GM19397 (cell line): ENCODE results near the gene DNMBP.
A peak's percentile ranks its signal among the peaks of the same experiment; 100 is the strongest.
"Not testable (repeated sequence)": the region's sequence is repeated elsewhere in the genome, so short reads cannot be mapped to it uniquely, and the experiment has no call there.

ENCODE experiments used
- ATAC-seq: cut with Tn5 transposase; IDR thresholded peaks from one replicate; pipeline ENCODE4 v1.9.1; 2021; ENCODE audit warnings: mild to moderate bottlenecking, moderate library complexity; ENCODE audit not compliant: unreplicated experiment

DNMBP gene

DNA sequence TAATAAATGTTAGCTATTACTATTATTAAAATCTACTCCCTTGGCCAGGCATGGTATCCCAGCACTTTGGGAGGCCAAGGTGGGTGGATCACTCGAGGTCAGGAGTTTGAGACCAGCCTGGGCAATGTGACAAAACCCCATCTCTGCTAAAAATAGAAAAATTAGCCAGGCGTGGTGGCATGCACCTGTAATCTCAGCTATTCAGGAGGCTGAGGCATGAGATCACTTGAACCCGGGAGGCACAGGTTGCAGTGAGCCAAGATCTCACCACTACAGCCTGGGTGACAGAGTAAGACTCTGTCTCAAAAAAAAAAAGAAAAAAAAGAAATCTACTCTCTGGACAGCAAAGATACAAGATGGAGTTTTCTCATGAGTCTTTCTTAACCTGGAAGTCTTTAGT is 56.2 kb downstream of the DNMBP start:
- ATAC-seq = not testable (repeated sequence)

DNA sequence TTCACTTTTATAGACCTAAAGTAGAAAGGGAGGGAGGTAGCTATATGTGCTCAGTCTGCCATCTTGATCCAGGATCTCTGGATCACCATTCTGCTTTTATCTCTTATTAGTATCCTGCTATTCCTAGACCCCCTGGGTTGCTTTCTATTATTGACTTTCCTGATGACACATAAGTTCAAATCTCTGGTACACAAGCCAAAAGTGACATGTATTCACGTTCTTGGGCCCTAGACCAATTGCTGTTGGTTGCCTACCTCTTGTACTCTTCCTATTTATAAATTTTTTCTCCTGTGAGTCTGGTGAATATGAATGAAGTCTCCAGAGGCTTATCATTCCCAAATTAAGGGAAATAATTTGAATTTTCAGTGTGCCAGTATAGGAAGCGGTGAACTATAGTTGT is 56.9 kb downstream of the DNMBP start:
- ATAC-seq = no peak

DNA sequence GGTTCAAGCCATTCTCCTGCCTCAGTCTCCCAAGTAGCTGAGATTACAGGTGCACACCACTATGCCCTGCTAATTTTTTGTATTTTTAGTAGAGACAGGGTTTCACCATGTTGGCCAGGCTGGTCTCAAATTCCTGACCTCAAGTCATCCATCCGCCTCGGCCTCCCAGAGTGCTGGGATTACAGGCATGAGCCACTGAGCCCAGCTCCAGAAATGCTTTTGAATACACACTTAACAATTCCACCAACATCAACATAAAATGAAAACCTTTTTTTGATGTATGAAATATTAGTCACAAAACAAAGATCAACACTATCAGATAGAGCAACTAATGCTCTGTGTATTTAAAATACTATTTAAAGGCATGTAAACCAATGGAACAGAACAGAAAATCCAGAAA is 63.7 kb downstream of the DNMBP start:
- ATAC-seq = not testable (repeated sequence)

DNA sequence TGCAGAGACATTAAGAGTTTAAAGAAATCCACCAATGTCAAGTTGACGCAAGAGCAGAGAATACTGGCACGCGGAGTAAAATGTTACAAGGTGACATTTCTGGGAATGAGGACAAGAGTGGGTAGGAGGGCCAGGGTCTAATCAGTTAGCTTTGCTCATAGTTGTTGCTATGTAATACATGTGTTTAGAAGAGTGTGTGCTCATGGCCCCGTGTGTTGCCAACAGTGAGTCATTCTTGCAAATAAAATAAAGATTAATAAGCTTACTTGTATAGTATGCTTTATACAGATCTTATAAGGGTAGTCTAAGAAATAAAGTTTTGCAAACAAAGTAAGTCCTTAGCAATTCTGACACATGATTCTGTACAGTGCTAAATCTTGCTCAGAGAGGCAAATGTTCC is 64.5 kb downstream of the DNMBP start:
- no peak for ATAC-seq

DNA sequence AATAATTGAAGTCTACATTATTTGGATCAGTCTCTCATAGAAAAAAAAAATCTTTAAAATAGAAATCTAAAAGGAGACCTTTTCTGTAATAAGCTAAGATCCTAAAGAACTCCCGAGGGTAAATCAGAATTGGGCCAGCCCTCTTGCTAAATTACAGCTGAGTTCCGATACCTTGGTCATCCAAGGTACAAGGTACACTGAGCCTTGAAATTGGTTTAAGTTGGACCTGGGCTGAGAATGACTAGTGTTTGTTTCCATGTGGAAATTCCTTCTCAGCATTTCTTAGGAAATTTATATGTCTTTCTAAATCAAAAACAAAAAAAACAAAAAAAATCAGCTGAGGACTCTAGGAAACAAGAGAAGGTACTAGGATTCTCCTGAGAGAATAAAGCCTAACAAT is 64.9 kb downstream of the DNMBP start:
- no peak for ATAC-seq

DNA sequence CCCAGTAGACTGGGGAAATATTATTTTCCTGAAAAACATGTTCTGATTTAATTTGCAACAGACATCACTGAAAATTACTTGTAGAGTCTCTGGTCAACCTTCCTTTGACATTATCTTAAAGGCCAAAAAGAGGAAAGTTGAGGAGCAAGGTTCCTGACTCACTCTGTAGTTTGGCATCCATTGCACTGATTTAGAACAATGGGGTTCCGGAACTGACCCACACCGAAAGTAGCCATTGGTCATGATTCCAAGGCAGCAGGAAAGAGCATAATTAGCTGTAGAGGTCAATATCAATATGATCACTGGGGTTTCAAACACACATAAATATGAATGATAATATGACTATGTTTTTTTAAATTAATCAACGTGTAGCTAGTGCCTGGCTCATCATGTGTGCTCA is 65.8 kb downstream of the DNMBP start:
- no peak for ATAC-seq

DNA sequence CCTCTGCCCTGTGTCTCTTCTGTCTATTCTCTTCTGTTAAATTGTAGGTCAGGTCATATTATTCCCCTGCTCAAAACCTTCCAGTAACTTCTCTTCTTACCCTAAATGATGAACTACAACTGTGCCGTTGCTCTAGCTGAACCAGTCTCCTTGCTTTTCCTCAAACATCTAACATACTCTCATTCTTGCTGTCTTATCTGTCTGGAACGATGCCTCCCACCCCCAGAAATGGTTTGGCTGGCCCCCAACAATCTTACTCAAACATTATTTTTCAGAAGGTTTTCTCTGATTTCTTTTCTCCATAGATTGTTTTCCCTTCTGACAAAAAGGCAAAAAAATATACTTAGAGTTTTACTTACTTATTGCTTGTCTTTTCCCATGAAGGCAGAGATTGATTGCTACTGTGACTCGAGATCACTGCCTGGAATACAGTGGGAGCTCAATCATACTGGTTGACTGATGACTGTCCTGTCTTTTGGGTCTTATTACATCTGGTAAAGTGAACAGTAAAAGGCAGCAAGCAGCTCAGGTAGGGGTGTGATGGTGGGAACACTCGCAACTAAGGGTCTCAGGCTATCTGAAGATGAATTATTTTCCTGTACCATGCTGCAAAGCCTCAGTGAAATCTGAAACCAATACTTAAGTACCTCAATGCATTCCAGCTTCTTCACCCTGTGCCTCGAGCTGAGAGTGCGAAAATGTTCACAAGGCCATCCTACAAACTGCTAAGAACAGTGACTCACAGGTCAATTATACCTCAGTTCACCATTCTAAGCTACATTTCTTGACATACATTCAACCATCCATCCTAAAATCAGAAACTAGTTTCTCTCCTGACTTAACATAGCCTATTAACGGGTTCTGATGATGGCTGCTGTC is 67.6 kb downstream of the DNMBP start:
- no peak for ATAC-seq

DNA sequence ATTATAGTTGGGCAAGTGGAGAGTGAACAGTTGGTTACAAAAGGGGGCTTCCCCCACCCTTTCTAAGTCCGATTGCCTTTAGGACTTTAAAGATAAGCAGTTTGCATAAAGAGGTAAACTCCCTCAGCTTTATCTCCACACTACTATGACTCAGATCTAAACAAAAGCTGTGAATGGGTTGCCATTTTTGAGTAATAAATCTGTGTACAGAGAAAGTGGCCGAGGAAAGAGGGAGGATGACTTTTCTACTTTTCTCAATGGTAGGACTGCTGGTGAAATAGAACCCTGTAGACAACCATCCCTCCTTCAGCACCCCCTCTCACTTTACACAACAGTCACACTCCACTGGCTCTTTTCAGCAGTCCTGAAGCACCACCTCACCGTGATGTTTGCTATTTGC is 71.2 kb downstream of the DNMBP start:
- ATAC-seq = peak; percentile 69

DNA sequence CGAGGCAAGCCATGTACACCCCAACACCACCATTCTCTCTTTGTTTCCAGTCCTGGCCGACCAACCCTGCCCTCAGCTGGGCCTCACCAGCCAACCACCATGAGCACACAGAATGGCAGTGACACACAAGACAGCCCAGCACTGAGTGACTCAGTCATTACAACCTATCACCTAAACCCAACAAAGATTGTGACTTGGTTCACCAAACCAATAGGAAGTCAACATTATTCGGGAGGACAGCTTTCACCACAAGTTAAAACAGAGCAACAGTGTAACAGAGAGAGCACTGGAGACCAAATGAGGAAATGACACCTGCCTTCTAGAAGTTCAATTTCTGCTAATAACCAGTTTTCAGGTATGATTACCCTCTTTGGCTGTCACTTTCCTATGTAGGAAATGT is 72.1 kb downstream of the DNMBP start:
- ATAC-seq = no peak

DNA sequence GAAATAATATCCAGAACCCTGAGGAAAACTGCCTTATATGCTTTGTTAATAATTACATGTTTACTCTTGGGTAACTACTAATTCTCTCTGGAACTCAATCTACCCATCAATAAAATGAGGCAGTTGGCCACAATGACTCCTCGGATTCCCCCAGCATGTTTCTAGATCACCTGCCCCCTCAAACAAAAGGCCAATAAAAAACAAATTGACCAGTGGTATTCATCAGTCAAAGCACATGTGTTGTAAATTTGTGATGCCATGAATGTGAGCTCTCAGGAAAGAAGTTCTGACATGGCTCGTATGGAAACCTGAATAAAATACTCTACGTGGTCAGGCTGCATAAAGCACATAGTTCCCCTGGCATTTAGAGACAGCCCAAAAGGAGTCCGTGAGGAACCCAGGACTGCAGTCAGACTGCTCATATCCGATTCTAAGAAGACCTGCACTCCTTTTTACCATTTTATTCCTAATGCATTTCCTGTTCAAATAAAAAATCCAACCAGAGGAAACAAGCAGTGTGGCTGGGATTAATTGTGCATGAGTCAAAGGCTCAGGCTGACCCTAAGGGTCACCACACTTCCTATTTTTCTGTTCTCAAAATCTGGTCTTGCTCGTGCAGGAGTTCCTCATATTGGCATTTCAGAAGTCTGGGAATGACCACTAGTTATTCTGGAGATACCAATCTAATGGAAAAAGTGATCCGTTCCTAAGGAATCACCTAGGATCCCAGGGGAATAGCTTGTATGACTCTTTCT is 77.4 kb downstream of the DNMBP start:
- ATAC-seq = not testable (repeated sequence)

DNA sequence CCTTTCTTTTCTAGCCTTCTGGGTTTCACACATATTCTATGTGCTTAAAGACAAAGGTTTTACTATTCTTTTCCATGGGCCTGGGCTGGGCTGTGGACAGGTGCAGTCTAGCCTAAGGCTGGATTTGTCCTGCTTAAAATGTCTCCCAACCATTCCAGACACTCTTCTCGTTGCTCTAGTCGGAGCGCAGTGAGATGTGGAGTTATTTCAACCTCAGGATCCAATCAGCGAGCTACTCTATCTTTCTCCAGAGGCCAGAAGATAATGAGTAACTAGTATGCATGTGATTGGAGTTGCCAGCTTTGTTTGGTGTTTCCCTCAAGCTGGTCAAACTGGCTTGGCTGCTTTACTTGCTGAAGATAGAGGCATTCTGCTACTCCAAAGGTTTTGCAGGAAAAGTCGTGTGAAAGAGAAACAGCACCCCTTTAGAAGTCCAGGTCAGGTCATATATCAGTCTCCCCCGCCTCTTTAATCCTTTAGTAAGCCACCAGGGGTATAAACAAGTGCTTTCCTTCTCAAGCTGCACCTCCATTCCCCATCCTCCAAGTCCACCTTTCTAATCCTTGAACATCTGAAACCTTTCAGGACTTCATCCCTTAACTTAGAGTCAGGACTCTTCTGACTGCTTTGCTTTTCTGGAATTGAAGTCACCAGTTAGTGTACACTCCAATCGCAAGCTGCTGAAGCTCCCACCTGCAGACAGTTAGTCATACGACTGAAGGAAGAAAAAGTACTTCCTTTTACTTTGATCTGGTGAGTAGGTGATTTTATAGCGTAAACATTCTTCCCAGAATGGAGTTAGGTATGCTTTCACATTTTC is 78.8 kb downstream of the DNMBP start:
- ATAC-seq = no peak

DNA sequence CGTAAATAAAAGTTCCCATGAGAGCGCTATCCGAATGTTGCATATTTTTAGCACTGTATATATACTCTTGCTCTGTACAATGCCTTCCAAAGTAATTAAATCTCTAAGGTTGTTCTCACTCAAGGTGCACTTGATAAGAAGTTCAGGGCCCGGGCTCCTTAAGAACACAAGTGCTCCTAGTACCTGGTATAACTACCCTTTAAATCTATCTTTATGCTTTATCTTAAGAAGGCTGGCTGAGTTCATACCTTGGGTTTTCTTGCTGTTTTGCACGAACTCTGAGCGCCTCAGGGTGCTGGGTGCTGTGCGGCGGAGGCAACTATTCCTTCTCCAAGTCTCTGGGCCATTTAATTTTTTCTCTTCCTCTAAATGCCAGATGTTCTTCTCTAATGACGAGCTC is 80.4 kb downstream of the DNMBP start:
- ATAC-seq = no peak

DNA sequence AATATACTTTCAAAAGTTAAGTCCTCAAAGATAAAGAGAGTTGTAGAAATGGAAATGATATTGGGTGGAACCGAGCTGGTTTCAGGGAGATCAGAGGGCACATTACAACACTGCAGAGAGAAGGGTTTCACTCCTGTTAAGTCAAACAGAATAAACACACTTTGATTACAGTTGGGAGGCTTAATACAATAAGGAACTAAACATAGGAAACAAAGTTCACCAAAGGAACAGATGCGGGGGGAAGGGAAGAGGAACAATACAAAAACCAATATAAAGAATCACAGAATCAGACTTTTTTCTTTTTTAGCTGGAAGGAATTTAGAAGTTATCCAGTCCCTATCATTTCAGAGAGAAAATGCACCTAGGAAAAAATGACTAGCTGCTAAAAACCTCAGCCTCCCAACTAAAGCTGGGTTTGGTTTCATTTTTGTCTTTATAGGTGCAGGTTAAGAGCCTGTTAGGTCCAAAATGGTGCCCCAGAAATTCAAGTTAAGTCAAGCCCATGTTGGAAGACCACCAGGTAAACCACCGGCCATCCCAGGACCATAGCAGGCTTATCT is 81.9 kb downstream of the DNMBP start:
- no peak for ATAC-seq

DNA sequence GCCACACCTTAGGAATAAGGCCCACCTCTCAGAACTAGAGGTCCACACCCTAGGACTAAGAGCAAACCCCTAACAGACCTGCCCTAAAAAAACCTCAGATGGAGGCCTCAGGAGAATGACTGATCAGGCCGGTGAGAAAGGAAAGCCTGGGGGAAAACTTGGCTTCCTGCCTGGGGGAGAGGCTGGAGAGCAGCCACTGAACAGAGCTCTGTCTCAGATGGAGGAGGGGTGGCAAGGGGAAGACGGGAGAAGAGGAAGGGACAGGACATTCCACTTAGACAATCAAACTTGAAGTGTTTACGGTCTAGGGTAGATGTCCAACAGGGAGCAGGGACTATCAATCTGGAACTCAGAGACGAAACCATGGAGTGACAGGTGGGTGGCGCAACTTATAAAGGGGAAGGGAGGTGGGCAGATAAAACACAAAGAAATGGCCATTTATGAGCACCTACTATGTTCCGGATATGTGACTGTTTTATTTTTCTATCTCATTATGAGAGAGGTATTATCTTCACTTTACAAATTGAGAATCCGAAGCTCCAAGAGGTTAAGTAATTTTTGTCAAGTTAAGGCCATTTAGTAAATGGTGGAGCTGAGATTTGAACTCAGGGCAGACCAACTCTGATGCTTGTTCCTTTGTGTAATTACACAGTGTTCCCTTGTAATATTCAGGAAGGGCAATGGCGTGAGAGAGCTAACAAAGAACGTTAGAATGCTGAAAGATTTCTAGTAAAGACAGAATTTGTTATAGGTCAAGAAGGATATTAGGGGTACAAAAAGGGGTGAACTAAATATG is 82.6 kb downstream of the DNMBP start:
- no peak for ATAC-seq

DNA sequence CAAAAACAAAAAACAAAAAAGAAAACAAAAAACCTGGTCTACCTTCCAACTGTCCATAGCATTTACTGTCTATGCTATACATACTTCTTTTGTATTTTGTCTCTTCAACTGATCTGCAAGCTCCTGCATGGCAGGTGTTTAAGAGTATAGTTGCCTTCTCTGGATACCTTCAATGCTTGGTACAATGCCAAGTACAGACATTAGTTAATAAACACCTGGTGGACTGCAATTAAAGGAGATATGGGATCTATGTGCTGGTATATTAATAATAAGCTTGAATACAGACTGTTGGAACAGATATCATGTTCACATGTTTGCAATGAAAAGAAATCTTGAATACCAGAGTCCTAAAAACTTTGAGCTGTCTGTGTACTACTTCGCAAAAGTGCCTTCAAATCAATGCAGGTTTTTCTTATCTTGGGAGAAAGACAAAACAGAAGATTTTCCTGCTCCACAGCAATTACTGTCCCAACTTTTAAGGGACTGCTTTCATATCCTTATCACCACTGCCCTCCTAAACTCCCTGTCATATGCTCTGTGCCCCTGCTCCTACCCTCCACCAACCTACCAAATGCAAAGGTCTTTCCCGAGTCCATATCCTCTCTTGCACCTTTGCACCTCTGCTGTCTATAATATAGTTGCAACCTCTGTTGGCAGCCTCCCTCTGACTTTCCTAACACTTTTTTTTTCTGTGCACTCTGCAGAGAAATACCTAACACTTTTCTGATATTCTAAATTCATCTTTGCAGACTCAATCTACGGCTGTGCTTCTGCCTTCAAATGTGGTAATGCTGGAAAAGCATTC is 85.1 kb downstream of the DNMBP start:
- ATAC-seq = no peak

DNA sequence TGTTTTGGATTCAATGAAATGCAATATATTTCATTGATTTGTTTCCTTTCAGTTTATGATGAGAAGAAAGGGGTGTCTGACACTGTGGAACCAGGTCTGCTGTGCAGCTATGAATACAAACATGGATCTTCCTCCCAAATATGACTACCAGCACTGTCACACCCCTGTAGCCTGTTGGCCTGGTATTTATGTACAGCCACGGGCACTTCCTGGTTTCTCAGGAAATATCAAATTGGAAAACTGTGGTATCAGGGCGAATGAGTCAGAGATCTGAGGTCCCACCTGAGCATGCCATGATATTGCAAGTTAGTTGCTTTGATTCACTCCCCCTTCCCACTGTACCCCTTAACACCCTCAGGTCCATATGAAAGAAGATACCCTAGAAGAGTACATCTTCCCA is 87.8 kb downstream of the DNMBP start:
- no peak for ATAC-seq

DNA sequence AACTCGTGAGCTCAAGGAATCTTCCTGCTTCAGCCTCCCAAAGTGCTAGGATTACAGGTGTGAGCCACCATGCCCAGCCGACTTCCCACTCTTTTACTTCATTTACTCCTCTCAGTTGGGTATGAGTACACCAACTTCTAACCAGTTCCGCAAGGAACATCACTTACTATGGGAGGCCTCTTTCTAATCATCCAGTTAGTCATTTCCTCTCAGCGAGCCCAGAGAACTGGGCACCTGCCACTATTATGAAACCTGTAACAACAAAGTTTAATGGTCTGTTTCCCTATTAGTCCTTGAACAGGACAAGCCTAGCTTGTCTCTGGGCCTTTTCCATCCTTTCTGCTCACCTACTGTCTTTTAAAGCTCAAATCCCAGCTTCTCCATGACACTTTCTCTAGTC is 88.8 kb downstream of the DNMBP start:
- ATAC-seq = no peak

DNA sequence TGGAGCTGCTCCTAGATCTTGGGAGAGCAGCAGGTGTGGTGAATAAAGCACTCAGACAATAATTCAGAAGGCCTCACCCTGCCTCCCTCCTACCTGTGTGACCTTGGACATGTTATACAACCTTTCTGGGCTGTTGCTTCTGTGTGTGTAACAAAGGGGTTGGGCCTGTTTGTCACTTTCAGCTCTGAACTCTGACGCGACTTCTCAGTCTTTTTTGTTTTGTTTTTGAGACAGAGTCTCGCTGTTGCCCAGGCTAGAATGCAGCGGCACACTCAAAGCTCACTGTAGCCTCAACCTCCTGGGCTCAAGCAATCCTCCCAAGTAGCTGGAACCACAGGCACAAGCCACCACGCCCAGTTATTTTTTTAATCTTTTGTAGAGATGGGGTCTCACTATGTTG is 89.3 kb downstream of the DNMBP start:
- ATAC-seq = no peak
